ENCODE measurements around the gene SMYD3. TPM values are rescaled to one million over a fixed set of nuclear protein-coding genes. Genes with fewer than 3 reads are reported as not detected.
"Not testable (repeated sequence)": the region's sequence is repeated elsewhere in the genome, so short reads cannot be mapped to it uniquely, and the experiment has no call there.

SMYD3 gene
- total RNA-seq, 4 donors from 2014 or later: 10.5 to 36.4 (median 22.5) TPM

DNA sequence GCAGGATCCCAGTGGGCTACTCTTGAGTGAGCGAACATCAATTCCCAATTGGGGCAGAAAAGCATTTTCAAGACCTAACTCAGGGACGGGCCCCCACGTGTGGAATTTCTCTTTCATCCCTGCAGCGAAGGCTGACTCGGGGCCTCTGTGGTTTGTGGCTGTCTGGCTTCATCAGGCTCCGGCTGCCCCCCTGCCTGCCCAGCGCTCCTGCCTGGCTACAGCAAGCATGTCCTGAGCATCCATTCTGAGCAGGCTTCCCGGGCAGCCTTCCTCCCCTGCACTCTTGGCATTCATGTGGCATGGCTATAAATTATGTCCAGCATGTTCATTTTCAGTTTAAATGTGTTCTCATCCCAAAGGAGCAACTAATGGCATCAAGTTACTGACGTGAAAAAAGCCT is 764.2 kb downstream of the SMYD3 start:
- intact Hi-C loops (cut with DNase I; ENCODE audit: low total_unique reads): no loop called here
- no peaks in the 10 kb centered on the region for H3K27me3 ChIP-seq
- no peaks in the 10 kb centered on the region for H3K4me1 ChIP-seq
- H3K4me3 ChIP-seq: no peak overlapping the region
- TF ChIP-seq, protein P1, sequence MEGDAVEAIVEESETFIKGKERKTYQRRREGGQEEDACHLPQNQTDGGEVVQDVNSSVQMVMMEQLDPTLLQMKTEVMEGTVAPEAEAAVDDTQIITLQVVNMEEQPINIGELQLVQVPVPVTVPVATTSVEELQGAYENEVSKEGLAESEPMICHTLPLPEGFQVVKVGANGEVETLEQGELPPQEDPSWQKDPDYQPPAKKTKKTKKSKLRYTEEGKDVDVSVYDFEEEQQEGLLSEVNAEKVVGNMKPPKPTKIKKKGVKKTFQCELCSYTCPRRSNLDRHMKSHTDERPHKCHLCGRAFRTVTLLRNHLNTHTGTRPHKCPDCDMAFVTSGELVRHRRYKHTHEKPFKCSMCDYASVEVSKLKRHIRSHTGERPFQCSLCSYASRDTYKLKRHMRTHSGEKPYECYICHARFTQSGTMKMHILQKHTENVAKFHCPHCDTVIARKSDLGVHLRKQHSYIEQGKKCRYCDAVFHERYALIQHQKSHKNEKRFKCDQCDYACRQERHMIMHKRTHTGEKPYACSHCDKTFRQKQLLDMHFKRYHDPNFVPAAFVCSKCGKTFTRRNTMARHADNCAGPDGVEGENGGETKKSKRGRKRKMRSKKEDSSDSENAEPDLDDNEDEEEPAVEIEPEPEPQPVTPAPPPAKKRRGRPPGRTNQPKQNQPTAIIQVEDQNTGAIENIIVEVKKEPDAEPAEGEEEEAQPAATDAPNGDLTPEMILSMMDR (IDR thresholded peaks at IDR 0.05): no peak
- no peak for TF ChIP-seq POLR2A (IDR thresholded peaks at IDR 0.05)
- DNase-seq: no peak
- no peak overlapping the region for H3K27ac ChIP-seq
- H3K9me3 ChIP-seq: no peaks in the 10 kb centered on the region
- H3K36me3 ChIP-seq: no peaks in the 10 kb centered on the region

DNA sequence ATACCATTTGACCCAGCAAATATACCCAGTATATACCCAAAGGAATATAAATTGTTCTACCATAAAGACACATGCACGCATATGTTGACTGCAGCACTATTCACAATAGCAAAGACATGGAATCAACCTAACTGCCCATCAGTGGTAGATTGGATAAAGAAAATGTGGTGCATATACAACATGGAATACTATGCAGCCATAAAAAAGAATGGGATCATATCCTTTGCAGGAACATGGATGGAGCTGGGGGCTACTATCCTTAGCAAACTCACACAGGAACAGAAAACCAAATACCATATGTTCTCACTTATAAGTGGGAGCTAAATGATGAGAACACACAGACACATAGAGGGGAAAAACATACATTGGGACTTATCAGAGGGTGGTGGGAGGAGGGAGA is 766.7 kb downstream of the SMYD3 start:
- H3K27ac ChIP-seq; DNase-seq; H3K27me3 ChIP-seq; intact Hi-C loops (cut with DNase I; ENCODE audit: low total_unique reads); H3K4me1 ChIP-seq; H3K9me3 ChIP-seq; H3K4me3 ChIP-seq; H3K36me3 ChIP-seq: not testable (repeated sequence)

DNA sequence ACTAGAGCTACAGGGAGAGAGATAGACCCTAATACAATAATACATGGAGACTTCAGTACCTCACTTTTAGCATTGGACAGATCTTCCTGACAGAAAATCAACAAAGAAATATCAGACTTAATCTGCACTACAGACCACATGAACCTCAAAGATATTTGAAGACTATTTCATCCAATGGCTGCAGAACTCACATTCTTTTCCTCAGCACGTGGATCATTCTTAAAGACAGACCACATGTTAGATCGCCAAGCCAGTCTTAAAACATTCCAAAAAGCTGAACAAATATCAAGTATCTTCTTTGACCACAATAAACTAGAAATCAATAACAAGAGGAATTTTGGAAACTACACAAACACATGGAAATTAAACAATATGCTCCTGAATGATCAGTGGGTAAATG is 776.3 kb downstream of the SMYD3 start:
- no peaks in the 10 kb centered on the region for H3K4me1 ChIP-seq
- H3K4me3 ChIP-seq: no peak overlapping the region
- TF ChIP-seq, protein P1 (IDR thresholded peaks at IDR 0.05): no peak
- no peak for TF ChIP-seq POLR2A (IDR thresholded peaks at IDR 0.05)
- H3K9me3 ChIP-seq: peaks cover 2 to 6% of the 10 kb centered on the region in 2 donors
- intact Hi-C loops (cut with DNase I; ENCODE audit: low total_unique reads): no loop called here
- H3K27ac ChIP-seq: no peak overlapping the region
- DNase-seq: no peak
- H3K36me3 ChIP-seq: no peaks in the 10 kb centered on the region
- H3K27me3 ChIP-seq: no peaks in the 10 kb centered on the region

DNA sequence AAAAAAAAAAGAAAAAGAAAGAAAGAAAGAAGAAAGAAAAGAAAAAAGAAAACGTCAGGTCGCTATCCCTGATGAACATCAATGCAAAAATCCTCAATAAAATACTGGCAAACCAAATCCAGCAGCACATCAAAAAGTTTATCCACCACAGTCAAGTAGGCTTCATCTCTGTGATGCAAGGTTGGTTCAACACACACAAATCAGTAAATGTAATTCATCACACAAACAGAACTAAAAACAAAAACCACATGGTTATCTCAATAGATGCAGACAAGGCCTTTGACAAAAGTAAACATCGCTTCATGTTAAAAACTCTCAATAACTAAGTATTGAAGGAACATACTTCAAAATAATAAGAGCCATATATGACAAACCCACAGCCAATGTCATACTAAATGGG is 779.0 kb downstream of the SMYD3 start:
- H3K27ac ChIP-seq; H3K4me1 ChIP-seq; intact Hi-C loops (cut with DNase I; ENCODE audit: low total_unique reads); H3K27me3 ChIP-seq; H3K9me3 ChIP-seq; H3K4me3 ChIP-seq; H3K36me3 ChIP-seq; DNase-seq: not testable (repeated sequence)

DNA sequence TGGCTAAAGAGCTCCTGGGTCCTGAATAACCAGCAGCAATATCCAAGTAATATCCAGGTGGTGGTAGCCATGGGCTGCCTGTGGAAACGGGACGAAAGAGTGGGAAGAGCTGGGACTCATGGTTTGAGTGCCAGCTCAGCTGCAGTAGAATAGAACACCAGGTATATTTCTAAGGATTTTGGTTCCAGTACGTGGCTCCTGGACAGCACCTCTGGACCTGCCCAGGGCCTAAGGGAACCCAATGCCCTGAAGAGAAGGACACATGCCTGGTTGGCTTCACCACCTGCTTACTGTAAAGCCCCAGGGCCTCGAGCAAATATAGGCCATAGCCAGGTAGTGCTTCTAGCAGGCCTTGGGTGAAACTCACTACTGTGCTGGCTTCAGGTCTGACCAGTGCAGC is 785.6 kb downstream of the SMYD3 start:
- Histone ChIP-seq H3K27me3 (no peaks in the 10 kb centered on the region), H3K9me3 (no peaks in the 10 kb centered on the region), H3K4me1 (no peaks in the 10 kb centered on the region), H3K4me3 (no peak overlapping the region), H3K27ac (no peak overlapping the region), H3K36me3 (no peaks in the 10 kb centered on the region)
- no peak for TF ChIP-seq POLR2A (IDR thresholded peaks at IDR 0.05)
- TF ChIP-seq, protein P1 (IDR thresholded peaks at IDR 0.05): no peak
- no peak for DNase-seq
- intact Hi-C loops (cut with DNase I; ENCODE audit: low total_unique reads): no loop called here

DNA sequence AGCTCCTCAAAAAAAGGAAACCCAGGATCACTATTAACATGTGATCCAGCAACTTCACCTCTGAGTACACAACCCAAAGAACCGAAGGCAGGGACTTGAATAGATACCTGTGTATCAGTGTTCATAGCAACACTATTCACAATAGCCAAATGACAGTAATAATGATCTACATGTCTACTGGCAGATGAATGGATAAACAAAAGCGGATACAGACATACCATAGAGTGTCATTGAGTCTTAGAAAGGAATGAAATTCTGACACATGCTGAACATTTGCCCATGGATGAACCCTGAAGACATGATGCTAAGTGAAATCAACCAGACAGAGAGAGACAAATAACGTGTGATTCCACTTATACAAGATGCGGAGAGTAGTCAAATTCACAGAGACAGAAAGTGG is 788.1 kb downstream of the SMYD3 start:
- intact Hi-C loops (cut with DNase I; ENCODE audit: low total_unique reads): no loop called here

More for the DNA sequence above, 788.1 kb downstream of the SMYD3 start:
- Histone ChIP-seq H3K4me3 (no peak overlapping the region), H3K9me3 (no peaks in the 10 kb centered on the region), H3K4me1 (no peaks in the 10 kb centered on the region), H3K36me3 (no peaks in the 10 kb centered on the region), H3K27ac (no peak overlapping the region), H3K27me3 (no peaks in the 10 kb centered on the region)
- no peak for TF ChIP-seq POLR2A (IDR thresholded peaks at IDR 0.05)
- TF ChIP-seq, protein P1 (IDR thresholded peaks at IDR 0.05): no peak
- no peak for DNase-seq
